ENCODE measurements around the gene OR8A1.

Gene OR8A1

DNA sequence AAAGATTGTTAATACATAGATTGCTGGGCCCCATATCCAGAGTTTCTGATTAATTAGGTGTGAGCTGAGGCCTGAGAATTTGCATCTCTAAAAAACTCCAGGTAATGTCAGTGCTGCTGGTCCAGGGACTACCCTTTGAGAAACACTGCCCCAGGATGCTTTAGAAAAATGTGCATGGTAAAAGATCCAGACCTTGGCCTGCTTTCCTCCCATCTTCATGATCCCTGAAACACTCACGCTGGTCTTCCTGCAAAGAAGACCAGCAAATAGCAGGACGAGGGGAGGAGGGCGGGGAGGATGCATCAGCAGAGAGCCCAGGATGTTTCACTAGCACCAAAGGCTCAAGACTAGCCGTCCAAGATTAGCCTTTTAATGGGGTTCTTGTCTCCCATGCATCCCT lies at the start of gene OR8A1:
TSS of gene OR8A1 (plus strand) at position 301 of the 400 bp plus-strand sequence. CDS start 123 bp downstream, outside the sequence.
- DNase-seq (ENCODE audit: insufficient read length, low spot score): no peak
- FAIRE-seq: no peak
- TF ChIP-seq, protein P1, sequence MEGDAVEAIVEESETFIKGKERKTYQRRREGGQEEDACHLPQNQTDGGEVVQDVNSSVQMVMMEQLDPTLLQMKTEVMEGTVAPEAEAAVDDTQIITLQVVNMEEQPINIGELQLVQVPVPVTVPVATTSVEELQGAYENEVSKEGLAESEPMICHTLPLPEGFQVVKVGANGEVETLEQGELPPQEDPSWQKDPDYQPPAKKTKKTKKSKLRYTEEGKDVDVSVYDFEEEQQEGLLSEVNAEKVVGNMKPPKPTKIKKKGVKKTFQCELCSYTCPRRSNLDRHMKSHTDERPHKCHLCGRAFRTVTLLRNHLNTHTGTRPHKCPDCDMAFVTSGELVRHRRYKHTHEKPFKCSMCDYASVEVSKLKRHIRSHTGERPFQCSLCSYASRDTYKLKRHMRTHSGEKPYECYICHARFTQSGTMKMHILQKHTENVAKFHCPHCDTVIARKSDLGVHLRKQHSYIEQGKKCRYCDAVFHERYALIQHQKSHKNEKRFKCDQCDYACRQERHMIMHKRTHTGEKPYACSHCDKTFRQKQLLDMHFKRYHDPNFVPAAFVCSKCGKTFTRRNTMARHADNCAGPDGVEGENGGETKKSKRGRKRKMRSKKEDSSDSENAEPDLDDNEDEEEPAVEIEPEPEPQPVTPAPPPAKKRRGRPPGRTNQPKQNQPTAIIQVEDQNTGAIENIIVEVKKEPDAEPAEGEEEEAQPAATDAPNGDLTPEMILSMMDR (IDR thresholded peaks at IDR 0.05; ENCODE audit: insufficient read depth, missing control alignments): no peak

DNA sequence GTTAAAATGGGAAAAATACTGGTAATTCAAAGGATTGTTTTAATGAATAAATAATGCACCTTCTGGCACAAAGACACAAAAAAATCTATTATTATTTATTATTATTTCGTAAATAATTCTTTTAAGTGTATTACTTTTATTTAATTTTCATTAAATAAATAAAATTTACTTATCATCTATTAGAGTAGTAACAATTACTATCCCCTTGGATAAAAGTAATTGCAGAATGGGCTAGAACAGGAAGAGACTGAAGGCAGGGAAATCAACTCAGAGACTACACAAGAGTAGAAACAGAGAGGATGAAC lies 49.3 kb upstream of the OR8A1 start:
- no peak for FAIRE-seq
- TF ChIP-seq, protein P1 (IDR thresholded peaks at IDR 0.05; ENCODE audit: insufficient read depth, missing control alignments): no peak

DNA sequence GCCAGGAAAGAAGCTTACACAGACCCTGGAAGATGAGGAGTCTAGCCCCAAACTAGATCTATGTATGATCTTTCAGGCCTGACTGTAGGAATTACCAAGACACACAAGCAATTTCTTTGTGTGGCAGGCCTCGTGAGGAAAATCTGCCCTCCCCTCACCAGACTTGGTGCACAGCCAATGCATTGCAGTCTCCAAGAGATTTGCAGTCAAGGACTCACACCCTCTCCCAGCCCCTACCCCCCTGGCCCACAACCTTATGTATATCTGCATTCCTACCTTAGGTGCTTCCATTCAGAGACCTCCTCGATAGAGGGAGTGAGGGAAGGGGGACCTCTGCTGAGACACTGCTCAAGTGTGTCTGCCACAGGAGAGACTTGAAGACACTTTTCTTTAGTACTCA lies 36.2 kb upstream of the OR8A1 start:
- TF ChIP-seq, protein P1 (IDR thresholded peaks at IDR 0.05; ENCODE audit: insufficient read depth, missing control alignments): no peak
- DNase-seq (ENCODE audit: insufficient read length, low spot score) (no peak), FAIRE-seq (no peak)

More for the DNA sequence above, 49.3 kb upstream of the OR8A1 start:
- DNase-seq (ENCODE audit: insufficient read length, low spot score): no peak

DNA sequence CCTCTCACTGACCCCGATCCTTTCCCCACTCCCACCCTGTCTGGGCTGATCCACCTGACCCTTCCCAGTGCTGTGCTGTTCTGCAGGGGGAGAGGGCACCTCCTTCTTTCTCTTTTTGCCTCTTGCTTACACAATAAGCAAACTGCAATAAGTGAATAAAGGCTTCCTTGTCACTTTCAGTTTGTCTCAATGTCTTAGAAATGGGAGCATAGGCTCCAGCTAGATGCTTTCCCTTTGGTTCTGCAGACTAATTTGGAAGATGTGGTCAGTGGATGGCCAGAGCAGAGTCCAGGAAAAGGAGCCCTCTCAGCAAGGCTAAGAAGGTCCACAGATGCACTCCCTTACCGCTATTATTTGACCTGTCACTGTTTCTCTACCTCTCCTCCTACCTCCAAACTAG lies 35.7 kb upstream of the OR8A1 start:
- FAIRE-seq: no peak
- no peak for DNase-seq (ENCODE audit: insufficient read length, low spot score)

DNA sequence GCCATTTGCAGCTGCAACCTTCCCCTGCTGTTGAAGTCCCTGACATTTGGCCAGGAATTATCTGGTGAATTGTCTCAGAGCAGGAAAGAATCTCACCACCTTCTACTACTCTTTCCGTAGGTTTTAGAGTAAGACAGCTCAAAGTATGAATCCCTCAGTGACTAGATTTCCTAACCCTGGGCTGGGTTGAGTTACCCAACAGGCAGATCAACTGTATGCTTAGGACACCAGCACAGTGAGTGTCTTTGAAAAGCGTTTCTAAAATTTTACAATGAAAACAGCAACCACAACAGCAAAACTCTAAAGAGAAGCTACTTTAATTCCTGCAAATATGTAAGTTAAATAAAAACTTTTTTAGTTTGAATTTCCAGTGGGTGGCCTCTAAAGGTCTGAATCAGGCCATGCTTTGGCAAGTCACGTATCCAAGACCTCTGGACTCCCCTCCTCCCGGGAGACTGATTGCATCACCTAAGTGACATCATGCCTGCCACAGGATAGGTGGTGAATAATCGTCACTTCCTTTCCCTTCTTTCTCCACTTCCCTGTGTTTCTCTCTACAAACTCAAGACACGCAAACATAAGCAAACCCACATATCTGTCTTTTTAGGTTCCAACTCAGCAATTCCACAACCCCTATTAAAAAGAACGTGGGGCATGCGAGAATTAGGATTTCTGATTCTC lies 34.1 kb upstream of the OR8A1 start:
- TF ChIP-seq, protein P1 (IDR thresholded peaks at IDR 0.05; ENCODE audit: insufficient read depth, missing control alignments): no peak
- FAIRE-seq (no peak), DNase-seq (ENCODE audit: insufficient read length, low spot score) (no peak)

More for the DNA sequence above, 35.7 kb upstream of the OR8A1 start:
- TF ChIP-seq, protein P1 (IDR thresholded peaks at IDR 0.05; ENCODE audit: insufficient read depth, missing control alignments): no peak

DNA sequence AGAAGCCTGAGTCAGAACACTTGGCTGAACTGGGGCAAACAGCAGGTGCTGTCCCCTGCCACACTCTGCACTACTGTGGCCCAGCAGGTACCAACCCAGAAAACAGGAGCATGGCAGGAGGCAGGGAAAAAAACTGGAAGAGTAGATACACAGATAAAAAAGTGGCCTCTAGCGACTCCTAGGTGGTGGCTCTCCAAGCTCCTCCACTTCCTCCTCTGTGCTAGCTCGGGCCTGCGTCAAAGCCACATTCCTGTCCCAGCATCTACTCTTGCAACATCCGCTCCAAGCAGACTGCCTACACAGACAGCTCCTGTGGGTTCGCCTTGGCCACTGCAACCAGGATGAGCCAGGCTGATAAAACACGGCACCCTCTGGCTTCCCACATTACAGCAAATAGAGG lies 33.3 kb upstream of the OR8A1 start:
- DNase-seq (ENCODE audit: insufficient read length, low spot score) (no peak), FAIRE-seq (no peak)
- TF ChIP-seq, protein P1 (IDR thresholded peaks at IDR 0.05; ENCODE audit: insufficient read depth, missing control alignments): no peak

DNA sequence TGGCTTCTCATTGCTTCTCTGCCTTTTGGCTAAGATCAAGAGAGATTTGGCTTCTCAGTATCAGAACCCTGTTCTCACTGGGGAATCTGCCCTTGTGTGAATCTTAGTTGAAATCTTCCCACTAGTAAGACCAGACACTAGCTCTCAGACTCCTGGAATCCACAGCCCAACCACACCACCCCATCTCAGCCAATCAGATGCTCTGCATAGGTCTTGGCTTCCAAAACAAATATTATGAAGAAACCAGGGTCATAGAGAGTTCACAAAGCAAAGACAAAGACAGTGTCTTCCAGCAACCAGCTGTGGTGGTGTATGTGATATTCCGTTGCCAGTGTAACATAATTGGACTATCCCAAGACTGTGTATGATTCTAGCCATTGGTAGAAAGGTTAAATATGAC lies 31.8 kb upstream of the OR8A1 start:
- TF ChIP-seq, protein P1 (IDR thresholded peaks at IDR 0.05; ENCODE audit: insufficient read depth, missing control alignments): no peak
- no peak for DNase-seq (ENCODE audit: insufficient read length, low spot score)
- no peak for FAIRE-seq
